ENCODE data around the gene C6orf62.
"Not testable (repeated sequence)": the region's sequence is repeated elsewhere in the genome, so short reads cannot be mapped to it uniquely, and the experiment has no call there.

The C6orf62 gene

DNA sequence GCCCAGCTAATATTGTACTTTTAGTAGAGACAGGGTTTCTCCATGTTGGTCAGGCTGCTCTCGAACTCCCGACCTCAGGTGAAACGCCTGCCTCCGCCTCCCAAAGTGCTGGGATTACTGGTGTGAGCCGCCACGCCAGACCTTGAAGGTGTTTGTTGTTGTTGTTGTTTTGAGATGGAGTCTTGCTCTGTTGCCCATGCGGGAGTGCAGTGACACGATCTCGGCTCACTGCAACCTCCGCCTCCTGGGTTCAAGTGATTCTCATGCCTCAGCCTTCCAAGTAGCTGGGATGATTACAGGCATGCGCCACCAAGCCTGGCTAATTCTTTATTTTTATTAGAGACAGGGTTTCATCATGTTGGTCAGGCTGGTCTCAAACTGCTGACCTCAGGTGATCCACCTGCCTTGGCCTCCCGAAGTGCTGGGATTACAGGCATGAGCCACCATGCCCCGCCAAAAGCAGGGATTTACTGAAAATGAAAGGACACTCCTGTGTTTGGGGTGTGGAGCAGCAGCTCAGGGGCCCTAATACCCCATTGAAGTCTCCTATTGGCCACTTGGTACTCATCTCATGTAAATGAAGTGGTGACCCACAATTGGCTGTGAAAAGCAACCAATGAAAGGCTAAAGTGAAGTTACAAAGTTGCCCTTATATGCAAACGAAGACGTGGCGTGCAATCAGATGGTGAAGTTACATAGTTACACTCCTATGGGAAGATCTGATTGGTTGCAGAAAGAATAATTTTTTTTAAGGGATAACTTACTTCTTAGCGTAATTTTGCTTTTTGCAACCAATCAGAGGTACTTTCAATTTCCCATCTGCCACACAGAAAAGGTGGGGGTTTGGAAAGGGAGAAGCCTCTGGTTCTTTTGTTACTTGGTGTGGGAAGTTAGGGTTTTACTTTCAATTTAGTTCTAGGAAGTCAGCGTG lies 50.6 kb downstream of the C6orf62 start:
- not testable (repeated sequence) for H3K27ac Mint-ChIP-seq
- H3K4me3 Mint-ChIP-seq = peak overlapping the region; percentile 100

DNA sequence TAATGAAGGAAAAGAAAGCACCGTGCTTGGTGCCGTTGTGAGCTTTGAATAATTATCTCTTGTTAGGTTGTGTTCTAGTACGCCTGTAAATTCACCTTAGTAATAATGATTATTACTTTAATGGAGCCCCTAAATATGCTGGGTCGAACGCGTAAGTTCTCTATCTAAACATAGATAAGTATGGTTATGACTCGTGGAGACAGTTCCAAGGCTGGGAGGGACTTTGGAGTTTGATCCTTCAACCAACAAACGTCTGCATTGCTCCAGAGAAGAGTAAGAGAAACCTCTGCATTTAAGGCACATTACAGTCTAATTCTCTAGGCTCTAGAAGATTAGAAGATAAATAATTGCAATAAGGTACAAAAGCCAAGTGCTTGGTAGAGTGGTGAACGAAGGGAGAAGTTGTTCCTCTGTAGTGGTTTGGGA lies 51.6 kb downstream of the C6orf62 start:
- Mint-ChIP-seq H3K4me1 (peaks cover 53% of the 10 kb centered on the region), H3K27ac (peak overlapping the region; percentile 98), H3K36me3 (peaks cover 16% of the 10 kb centered on the region), H3K9me3 (no peaks in the 10 kb centered on the region), H3K27me3 (no peaks in the 10 kb centered on the region), H3K4me3 (peak overlapping the region; percentile 100)

More for the DNA sequence above, 50.6 kb downstream of the C6orf62 start:
- peaks cover 45% of the 10 kb centered on the region for H3K4me1 Mint-ChIP-seq
- not testable (repeated sequence) for H3K27me3 Mint-ChIP-seq, H3K9me3 Mint-ChIP-seq
- H3K36me3 Mint-ChIP-seq = peaks cover 14% of the 10 kb centered on the region

GRCh38 chr6:24666641-24667377 lies 52.1 kb downstream of the C6orf62 start, which contains the start of the genes ACOT13 and TDP2:
Gene ACOT13, plus strand, starts transcription at chr6:24667077. Its CDS starts 187 bp downstream, at chr6:24667264.
Gene TDP2, minus strand, starts transcription at chr6:24666899. Its CDS starts 37 bp downstream, at chr6:24666862.
- H3K4me1 Mint-ChIP-seq = peaks cover 55% of the 10 kb centered on the region
- peak within 1 kb of the TSS; percentile 98 for H3K27ac Mint-ChIP-seq
- no peaks in the 10 kb centered on the region for H3K27me3 Mint-ChIP-seq
- H3K9me3 Mint-ChIP-seq = no peaks in the 10 kb centered on the region
- H3K36me3 Mint-ChIP-seq = peaks cover 18% of the 10 kb centered on the region
- peak within 1 kb of the TSS; percentile 100 for H3K4me3 Mint-ChIP-seq

DNA sequence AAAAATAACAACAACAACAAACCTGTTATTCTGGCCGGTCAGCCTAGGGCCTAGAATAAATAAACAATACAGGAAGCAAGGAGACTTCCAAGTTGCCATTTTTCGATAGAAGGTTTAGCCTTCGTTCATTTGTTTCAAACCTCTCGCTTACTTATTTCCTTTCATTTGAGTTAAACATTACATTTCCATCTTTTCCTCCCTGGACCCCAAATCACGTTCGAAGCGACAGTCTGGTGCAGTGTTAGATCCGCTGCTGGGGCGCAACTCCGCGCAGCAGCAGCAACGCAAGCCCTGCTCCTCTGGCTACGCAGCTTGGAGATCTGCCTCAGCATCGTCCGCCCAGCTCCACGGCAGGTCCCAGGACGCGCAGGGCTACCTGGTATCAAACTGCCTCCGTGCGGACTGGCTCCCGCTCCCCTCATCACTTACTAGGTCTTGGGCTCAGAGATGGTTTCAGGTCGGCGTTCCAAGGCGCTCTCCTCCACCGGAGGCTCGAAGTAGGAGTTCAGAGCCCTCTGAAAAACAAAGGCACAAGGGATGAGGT lies 52.8 kb downstream of the C6orf62 start:
- peaks cover 62% of the 10 kb centered on the region for H3K4me1 Mint-ChIP-seq
- H3K9me3 Mint-ChIP-seq = no peaks in the 10 kb centered on the region
- peaks cover 23% of the 10 kb centered on the region for H3K36me3 Mint-ChIP-seq
- no peaks in the 10 kb centered on the region for H3K27me3 Mint-ChIP-seq
- peak overlapping the region; percentile 100 for H3K4me3 Mint-ChIP-seq
- peak overlapping the region; percentile 98 for H3K27ac Mint-ChIP-seq

DNA sequence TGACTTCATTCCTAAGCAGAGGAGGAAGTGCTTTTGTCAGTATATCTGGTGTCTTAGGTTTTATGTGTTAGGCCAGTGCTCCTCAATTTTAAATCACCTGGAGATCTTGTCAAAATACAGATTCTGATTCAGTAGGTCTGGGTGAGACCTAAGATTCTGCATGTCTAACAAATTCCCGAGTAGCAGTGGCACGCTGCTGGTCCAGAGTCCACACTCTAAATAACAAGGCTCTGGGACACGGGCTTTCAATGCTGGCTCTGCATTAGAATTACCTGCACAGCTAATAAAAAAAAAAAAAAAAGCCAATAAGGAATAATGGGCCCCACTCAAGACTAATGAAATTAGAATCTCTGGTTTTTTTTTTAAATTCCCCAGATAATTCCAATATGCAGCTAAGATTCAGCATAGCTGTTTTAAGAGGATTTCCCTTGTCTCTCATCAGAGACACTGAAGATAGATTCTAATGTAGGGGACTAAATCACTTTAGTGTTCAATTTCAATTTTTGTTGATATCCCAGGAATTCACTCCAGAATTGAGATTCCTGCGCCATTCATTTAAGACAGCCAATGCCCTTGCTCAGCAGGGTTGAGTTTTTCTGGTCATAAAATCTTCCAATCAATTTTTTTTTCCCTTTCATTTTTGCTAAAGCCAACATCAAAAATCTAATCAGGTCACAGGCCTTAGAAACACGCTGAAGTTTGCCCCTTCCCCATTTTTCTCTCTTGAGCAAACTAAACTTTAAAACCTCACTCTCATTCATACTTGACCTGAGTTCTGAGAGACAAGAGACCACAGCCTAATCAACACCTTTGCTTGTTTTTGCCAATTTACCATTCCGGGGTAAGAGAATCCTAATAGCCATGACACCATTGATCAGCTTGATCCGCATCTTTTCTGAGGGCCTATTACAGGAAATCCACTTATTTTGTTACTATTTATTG lies 54.6 kb downstream of the C6orf62 start:
- H3K4me3 Mint-ChIP-seq = peak overlapping the region; percentile 100
- H3K27ac Mint-ChIP-seq = no peak overlapping the region
- H3K27me3 Mint-ChIP-seq = no peaks in the 10 kb centered on the region
- H3K4me1 Mint-ChIP-seq = peaks cover 77% of the 10 kb centered on the region
- no peaks in the 10 kb centered on the region for H3K9me3 Mint-ChIP-seq
- peaks cover 18% of the 10 kb centered on the region for H3K36me3 Mint-ChIP-seq

DNA sequence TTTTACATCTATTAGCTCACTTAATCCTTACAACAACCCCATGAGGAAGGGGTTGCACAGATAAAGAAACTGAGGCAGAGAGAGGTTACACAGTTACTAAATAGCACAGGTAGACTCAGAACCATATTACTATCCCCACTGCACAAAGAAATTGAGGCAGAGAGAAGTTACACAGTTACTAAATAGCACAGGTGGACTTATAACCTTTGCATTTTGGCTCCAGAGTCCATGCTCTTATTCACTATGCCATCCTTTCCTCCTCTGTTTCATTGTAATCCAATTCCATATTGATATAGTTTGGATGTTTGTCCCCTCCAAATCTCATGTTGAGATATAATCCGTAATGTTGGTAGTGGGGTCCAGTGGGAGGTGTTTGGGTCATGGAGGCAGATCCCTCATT lies 55.8 kb downstream of the C6orf62 start:
- H3K4me1 Mint-ChIP-seq = peaks cover 80% of the 10 kb centered on the region

DNA sequence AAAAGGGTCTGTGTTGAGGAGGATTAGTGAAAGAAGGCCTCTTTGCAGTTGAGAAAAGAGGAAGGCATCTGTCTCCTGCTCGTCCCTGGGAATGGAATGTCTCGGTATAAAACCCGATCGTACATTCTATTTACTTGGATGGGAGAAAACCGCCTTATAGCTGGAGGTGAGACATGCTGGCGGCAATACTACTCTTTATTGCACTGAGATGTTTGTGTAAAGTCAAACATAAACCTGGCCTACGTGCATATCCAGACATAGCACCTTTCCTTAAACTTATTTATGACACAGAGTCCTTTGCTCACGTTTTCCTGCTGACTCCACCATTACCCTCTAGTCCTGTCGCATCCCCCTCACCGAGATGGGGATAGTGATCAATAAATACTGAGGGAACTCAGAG lies 56.7 kb downstream of the C6orf62 start:
- Mint-ChIP-seq H3K4me3 (no peak overlapping the region), H3K27ac (no peak overlapping the region), H3K27me3 (no peaks in the 10 kb centered on the region), H3K9me3 (no peaks in the 10 kb centered on the region), H3K36me3 (peaks cover 21% of the 10 kb centered on the region), H3K4me1 (peaks cover 83% of the 10 kb centered on the region)

More for the DNA sequence above, 55.8 kb downstream of the C6orf62 start:
- Mint-ChIP-seq H3K27me3 (no peaks in the 10 kb centered on the region), H3K27ac (no peak overlapping the region), H3K36me3 (peaks cover 18% of the 10 kb centered on the region), H3K4me3 (no peak overlapping the region), H3K9me3 (no peaks in the 10 kb centered on the region)

GRCh38 chr6:24661759-24662158 lies 57.2 kb downstream of the C6orf62 start:
- not testable (repeated sequence) for H3K27me3 Mint-ChIP-seq, H3K9me3 Mint-ChIP-seq, H3K4me3 Mint-ChIP-seq, H3K27ac Mint-ChIP-seq
- Mint-ChIP-seq H3K36me3 (peaks cover 21% of the 10 kb centered on the region), H3K4me1 (peaks cover 85% of the 10 kb centered on the region)

- Mint-ChIP-seq H3K36me3 (peaks cover 23% of the 10 kb centered on the region), H3K4me3 (no peak overlapping the region), H3K27me3 (no peaks in the 10 kb centered on the region), H3K27ac (no peak overlapping the region), H3K9me3 (no peaks in the 10 kb centered on the region), H3K4me1 (peaks cover 90% of the 10 kb centered on the region)
Measured at GRCh38 chr6:24660105-24660504, 58.8 kb downstream of the C6orf62 start.

DNA sequence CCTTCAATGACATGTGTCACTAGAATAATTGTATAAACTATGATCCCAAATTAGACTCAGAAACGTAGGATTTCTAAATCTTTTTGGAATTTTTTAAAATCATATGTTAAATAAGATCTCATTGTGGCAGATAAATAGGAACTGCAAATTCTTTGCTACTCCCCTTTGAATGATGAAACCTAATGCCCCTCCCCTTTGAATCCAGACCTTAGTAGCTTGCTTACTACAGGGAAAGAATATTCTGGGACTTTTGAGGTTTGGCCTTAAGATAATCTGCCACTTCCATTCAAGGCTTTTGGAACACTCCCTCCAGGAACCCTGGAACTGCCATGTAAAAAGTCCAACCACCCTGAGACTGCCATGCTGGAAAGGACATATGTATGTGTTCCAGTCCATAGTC lies 59.4 kb downstream of the C6orf62 start:
- H3K27ac Mint-ChIP-seq = no peak overlapping the region

GRCh38 chr6:24658573-24659560 lies 60.1 kb downstream of the C6orf62 start:
- Mint-ChIP-seq H3K9me3 (no peaks in the 10 kb centered on the region), H3K4me1 (peaks cover 81% of the 10 kb centered on the region), H3K27me3 (no peaks in the 10 kb centered on the region), H3K27ac (no peak overlapping the region), H3K4me3 (no peak overlapping the region), H3K36me3 (peaks cover 24% of the 10 kb centered on the region)

More for the DNA sequence above, 59.4 kb downstream of the C6orf62 start:
- H3K4me1 Mint-ChIP-seq = peaks cover 86% of the 10 kb centered on the region
- H3K27me3 Mint-ChIP-seq = no peaks in the 10 kb centered on the region
- no peaks in the 10 kb centered on the region for H3K9me3 Mint-ChIP-seq
- peaks cover 23% of the 10 kb centered on the region for H3K36me3 Mint-ChIP-seq
- no peak overlapping the region for H3K4me3 Mint-ChIP-seq

DNA sequence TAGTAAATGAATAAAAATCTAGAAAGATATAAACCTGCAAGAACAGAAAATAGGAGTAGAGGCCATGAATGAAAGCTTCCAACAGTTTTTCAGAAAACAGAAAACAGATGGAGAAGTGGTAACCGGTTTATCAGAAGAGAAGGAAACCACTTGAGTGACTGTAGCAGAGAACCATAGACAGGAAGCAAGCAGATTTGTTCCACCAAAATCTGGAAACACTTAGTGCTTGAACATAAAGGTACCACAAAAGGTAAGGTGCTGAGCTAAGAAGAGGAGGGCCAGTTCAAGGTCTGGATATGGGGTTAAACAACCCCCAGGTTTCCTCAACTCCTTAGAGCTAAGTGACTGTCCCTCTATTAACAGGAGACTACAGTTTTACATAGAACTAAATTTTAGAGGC lies 63.7 kb downstream of the C6orf62 start:
- H3K27ac Mint-ChIP-seq = peak overlapping the region; percentile 53
- peaks cover 59% of the 10 kb centered on the region for H3K4me1 Mint-ChIP-seq
- H3K27me3 Mint-ChIP-seq = no peaks in the 10 kb centered on the region
- peaks cover 17% of the 10 kb centered on the region for H3K36me3 Mint-ChIP-seq
- H3K4me3 Mint-ChIP-seq = no peak overlapping the region
- no peaks in the 10 kb centered on the region for H3K9me3 Mint-ChIP-seq
